Measurements from ENCODE around the gene TMEM132D. TPM values are rescaled to one million over a fixed set of nuclear protein-coding genes. Genes with fewer than 3 reads are reported as not detected.

TMEM132D gene
- polyA plus RNA-seq, 1 donor from 2014 or later = 1.3 TPM

DNA sequence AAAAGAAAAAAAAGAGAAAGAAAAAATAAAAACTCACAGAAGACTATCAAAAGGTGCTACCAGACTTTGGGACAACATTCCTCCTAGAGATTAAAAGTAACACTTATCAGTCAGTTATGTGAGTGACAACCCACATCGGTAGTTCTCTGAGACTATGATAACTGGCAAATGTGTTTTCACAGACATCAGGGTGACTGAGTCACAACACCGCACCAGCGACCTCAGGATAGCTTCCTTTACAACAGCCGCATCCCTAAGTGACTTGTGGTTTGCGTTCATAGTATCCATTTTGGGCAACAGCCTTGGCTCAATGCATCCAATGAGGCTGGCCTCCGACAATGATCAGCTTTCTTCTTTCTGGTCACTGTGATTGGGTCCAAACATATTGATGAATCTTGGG, 359.1 kb downstream of the TMEM132D start:
- Histone ChIP-seq H3K79me2 (replicated peaks; ENCODE audit: insufficient read depth, low read length) (no peaks in the 10 kb centered on the region), H4K20me1 (ENCODE audit: insufficient read depth) (no peaks in the 10 kb centered on the region), H3F3A (ENCODE audit: insufficient read depth, low read length, poor library complexity, severe bottlenecking) (no peaks in the 10 kb centered on the region), H3K9me2 (ENCODE audit: insufficient read depth, low read length) (no peaks in the 10 kb centered on the region), H3K27ac (ENCODE audit: low read length) (no peak overlapping the region), H2AFZ (ENCODE audit: low read depth, low read length) (no peak overlapping the region), H3K9me3 (ENCODE audit: low read length) (no peaks in the 10 kb centered on the region), H3K27me3 (ENCODE audit: insufficient read depth, low read depth, low read length) (no peaks in the 10 kb centered on the region), H3K9ac (ENCODE audit: low read length) (no peak overlapping the region), H3K36me3 (ENCODE audit: insufficient read depth, low read length) (no peaks in the 10 kb centered on the region), H3K4me3 (ENCODE audit: low read length) (no peak overlapping the region), H3K4me2 (ENCODE audit: low read length) (no peak overlapping the region)
- TF ChIP-seq TAF1 (IDR thresholded peaks at IDR 0.05; ENCODE audit: low read depth) = no peak
- TF ChIP-seq, protein P1, sequence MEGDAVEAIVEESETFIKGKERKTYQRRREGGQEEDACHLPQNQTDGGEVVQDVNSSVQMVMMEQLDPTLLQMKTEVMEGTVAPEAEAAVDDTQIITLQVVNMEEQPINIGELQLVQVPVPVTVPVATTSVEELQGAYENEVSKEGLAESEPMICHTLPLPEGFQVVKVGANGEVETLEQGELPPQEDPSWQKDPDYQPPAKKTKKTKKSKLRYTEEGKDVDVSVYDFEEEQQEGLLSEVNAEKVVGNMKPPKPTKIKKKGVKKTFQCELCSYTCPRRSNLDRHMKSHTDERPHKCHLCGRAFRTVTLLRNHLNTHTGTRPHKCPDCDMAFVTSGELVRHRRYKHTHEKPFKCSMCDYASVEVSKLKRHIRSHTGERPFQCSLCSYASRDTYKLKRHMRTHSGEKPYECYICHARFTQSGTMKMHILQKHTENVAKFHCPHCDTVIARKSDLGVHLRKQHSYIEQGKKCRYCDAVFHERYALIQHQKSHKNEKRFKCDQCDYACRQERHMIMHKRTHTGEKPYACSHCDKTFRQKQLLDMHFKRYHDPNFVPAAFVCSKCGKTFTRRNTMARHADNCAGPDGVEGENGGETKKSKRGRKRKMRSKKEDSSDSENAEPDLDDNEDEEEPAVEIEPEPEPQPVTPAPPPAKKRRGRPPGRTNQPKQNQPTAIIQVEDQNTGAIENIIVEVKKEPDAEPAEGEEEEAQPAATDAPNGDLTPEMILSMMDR (IDR thresholded peaks at IDR 0.05; ENCODE audit: poor library complexity, severe bottlenecking) = no peak
- TF ChIP-seq EZH2 (IDR thresholded peaks at IDR 0.05; ENCODE audit: borderline replicate concordance, insufficient read depth, low read length, poor library complexity, severe bottlenecking) = no peak
- TF ChIP-seq RAD21 (conservative IDR thresholded peaks at IDR 0.05) = no peak
- no peak for TF ChIP-seq EP300 (conservative IDR thresholded peaks at IDR 0.05; ENCODE audit: poor library complexity, severe bottlenecking)
- no peak for TF ChIP-seq POLR2AphosphoS5 (IDR thresholded peaks at IDR 0.05)
- TF ChIP-seq MXI1 (conservative IDR thresholded peaks at IDR 0.05; ENCODE audit: poor library complexity, severe bottlenecking) = no peak
- no peak for TF ChIP-seq SMC3 (conservative IDR thresholded peaks at IDR 0.05; ENCODE audit: poor library complexity)
- TF ChIP-seq, protein P2, sequence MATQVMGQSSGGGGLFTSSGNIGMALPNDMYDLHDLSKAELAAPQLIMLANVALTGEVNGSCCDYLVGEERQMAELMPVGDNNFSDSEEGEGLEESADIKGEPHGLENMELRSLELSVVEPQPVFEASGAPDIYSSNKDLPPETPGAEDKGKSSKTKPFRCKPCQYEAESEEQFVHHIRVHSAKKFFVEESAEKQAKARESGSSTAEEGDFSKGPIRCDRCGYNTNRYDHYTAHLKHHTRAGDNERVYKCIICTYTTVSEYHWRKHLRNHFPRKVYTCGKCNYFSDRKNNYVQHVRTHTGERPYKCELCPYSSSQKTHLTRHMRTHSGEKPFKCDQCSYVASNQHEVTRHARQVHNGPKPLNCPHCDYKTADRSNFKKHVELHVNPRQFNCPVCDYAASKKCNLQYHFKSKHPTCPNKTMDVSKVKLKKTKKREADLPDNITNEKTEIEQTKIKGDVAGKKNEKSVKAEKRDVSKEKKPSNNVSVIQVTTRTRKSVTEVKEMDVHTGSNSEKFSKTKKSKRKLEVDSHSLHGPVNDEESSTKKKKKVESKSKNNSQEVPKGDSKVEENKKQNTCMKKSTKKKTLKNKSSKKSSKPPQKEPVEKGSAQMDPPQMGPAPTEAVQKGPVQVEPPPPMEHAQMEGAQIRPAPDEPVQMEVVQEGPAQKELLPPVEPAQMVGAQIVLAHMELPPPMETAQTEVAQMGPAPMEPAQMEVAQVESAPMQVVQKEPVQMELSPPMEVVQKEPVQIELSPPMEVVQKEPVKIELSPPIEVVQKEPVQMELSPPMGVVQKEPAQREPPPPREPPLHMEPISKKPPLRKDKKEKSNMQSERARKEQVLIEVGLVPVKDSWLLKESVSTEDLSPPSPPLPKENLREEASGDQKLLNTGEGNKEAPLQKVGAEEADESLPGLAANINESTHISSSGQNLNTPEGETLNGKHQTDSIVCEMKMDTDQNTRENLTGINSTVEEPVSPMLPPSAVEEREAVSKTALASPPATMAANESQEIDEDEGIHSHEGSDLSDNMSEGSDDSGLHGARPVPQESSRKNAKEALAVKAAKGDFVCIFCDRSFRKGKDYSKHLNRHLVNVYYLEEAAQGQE (IDR thresholded peaks at IDR 0.05; ENCODE audit: borderline replicate concordance) = no peak

DNA sequence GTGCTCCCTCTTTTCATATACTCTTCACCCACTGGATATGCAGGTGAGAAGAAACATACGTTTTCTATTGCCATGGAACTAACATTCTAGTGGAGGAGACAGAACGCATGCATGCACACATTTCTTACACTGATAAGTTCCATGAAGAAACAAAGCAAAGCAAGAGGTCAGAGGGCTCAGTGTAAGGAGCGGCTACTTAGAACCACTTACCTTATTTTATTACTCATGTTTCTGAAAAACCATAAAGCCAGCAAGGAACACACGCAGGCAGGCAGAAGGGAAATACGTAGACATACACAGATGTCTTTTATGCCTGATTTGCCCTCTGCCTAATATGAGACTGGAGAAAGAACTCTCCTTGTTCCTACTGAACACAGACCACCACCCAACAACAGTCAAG, 362.9 kb downstream of the TMEM132D start:
- Histone ChIP-seq H3K4me2 (ENCODE audit: low read length) (no peak overlapping the region), H3K4me3 (ENCODE audit: low read length) (no peak overlapping the region), H3K27me3 (ENCODE audit: insufficient read depth, low read depth, low read length) (no peaks in the 10 kb centered on the region), H3K36me3 (ENCODE audit: insufficient read depth, low read length) (no peaks in the 10 kb centered on the region), H3K27ac (ENCODE audit: low read length) (no peak overlapping the region), H4K20me1 (ENCODE audit: insufficient read depth) (no peaks in the 10 kb centered on the region), H3K79me2 (replicated peaks; ENCODE audit: insufficient read depth, low read length) (no peaks in the 10 kb centered on the region), H2AFZ (ENCODE audit: low read depth, low read length) (no peak overlapping the region), H3K9ac (ENCODE audit: low read length) (no peak overlapping the region), H3F3A (ENCODE audit: insufficient read depth, low read length, poor library complexity, severe bottlenecking) (no peaks in the 10 kb centered on the region), H3K9me3 (ENCODE audit: low read length) (no peaks in the 10 kb centered on the region), H3K9me2 (ENCODE audit: insufficient read depth, low read length) (no peaks in the 10 kb centered on the region)
- TF ChIP-seq, protein P2 (IDR thresholded peaks at IDR 0.05; ENCODE audit: borderline replicate concordance) = no peak
- no peak for TF ChIP-seq EP300 (conservative IDR thresholded peaks at IDR 0.05; ENCODE audit: poor library complexity, severe bottlenecking)
- no peak for TF ChIP-seq RAD21 (conservative IDR thresholded peaks at IDR 0.05)
- TF ChIP-seq MXI1 (conservative IDR thresholded peaks at IDR 0.05; ENCODE audit: poor library complexity, severe bottlenecking) = no peak
- no peak for TF ChIP-seq POLR2AphosphoS5 (IDR thresholded peaks at IDR 0.05)
- no peak for TF ChIP-seq TAF1 (IDR thresholded peaks at IDR 0.05; ENCODE audit: low read depth)
- TF ChIP-seq, protein P1 (IDR thresholded peaks at IDR 0.05; ENCODE audit: poor library complexity, severe bottlenecking) = no peak
- TF ChIP-seq EZH2 (IDR thresholded peaks at IDR 0.05; ENCODE audit: borderline replicate concordance, insufficient read depth, low read length, poor library complexity, severe bottlenecking) = no peak
- TF ChIP-seq SMC3 (conservative IDR thresholded peaks at IDR 0.05; ENCODE audit: poor library complexity) = no peak

All from neural cell (in vitro differentiated cells).